ENCODE data around the gene APLF. TPM values are rescaled to one million over a fixed set of nuclear protein-coding genes. Genes with fewer than 3 reads are reported as not detected.

The APLF gene
- total and polyA plus RNA-seq, 2 of the 8 experiments (the other 6 are each of a cell fraction or from before 2014, with no cell fraction given): 4.4 to 7.3 TPM

GRCh38 chr2:68603059-68603458 is 135.7 kb downstream of the APLF start (continued):
- TF ChIP-seq YY1 (IDR thresholded peaks at IDR 0.05; ENCODE audit: low read depth, low read length) (no peak), ASH2L (IDR thresholded peaks at IDR 0.05; ENCODE audit: low read length) (no peak)
